NCI-H226 (cell line): ENCODE measurements around the gene SCIMP.
A peak's percentile ranks its signal among the peaks of the same experiment; 100 is the strongest.
"Not testable (repeated sequence)": the region's sequence is repeated elsewhere in the genome, so short reads cannot be mapped to it uniquely, and the experiment has no call there.

Experiments
- DNase-seq: peaks from one replicate; pipeline ENCODE4 v3.0.0-alpha.2; 2015

SCIMP gene

GRCh38 chr17:5234645-5235576 is at the start of gene SCIMP:
Gene SCIMP (minus strand): TSS chr17:5234860. CDS start chr17:5234755, 105 bp downstream.
- no peak for DNase-seq

- no peak for DNase-seq
Observed at GRCh38 chr17:5283571-5284315, 49.1 kb upstream of the SCIMP start.

GRCh38 chr17:5282642-5283217 is 48.1 kb upstream of the SCIMP start:
- no peak for DNase-seq

GRCh38 chr17:5281814-5282641 is 47.4 kb upstream of the SCIMP start, which contains the start of gene RABEP1:
Gene RABEP1 (plus strand): TSS chr17:5282284. CDS start chr17:5282487, 203 bp downstream.
- DNase-seq: peak; percentile 78

GRCh38 chr17:5272322-5272721 is 37.7 kb upstream of the SCIMP start:
- DNase-seq: no peak

- no peak for DNase-seq
Observed at GRCh38 chr17:5269241-5269960, 34.7 kb upstream of the SCIMP start.

- no peak for DNase-seq
Observed at GRCh38 chr17:5264893-5265292, 30.2 kb upstream of the SCIMP start.

GRCh38 chr17:5263441-5263840 is 28.8 kb upstream of the SCIMP start:
- no peak for DNase-seq

GRCh38 chr17:5262416-5262991 is 27.8 kb upstream of the SCIMP start:
- DNase-seq: no peak

- DNase-seq: no peak
Observed at GRCh38 chr17:5260542-5260941, 25.9 kb upstream of the SCIMP start.

- no peak for DNase-seq
Observed at GRCh38 chr17:5257124-5257523, 22.5 kb upstream of the SCIMP start.

- no peak for DNase-seq
Observed at GRCh38 chr17:5254903-5255521, 20.4 kb upstream of the SCIMP start.

GRCh38 chr17:5254414-5254813 is 19.8 kb upstream of the SCIMP start:
- no peak for DNase-seq

- peak; percentile 34 for DNase-seq
Observed at GRCh38 chr17:5249615-5250014, 15.0 kb upstream of the SCIMP start.

GRCh38 chr17:5248821-5249479 is 14.3 kb upstream of the SCIMP start:
- no peak for DNase-seq

GRCh38 chr17:5247621-5248020 is 13.0 kb upstream of the SCIMP start:
- no peak for DNase-seq

GRCh38 chr17:5241861-5242671 is 7.4 kb upstream of the SCIMP start:
- no peak for DNase-seq

GRCh38 chr17:5239769-5240168 is 5.1 kb upstream of the SCIMP start:
- not testable (repeated sequence) for DNase-seq

- DNase-seq: no peak
Observed at GRCh38 chr17:5238333-5238732, 3.7 kb upstream of the SCIMP start.
